Measurements from ENCODE around the gene CFTR. TPM values are rescaled to one million over a fixed set of nuclear protein-coding genes. Genes with fewer than 3 reads are reported as not detected.

Gene CFTR
- total RNA-seq, 1 donor from 2014 or later = 0.06 TPM

DNA sequence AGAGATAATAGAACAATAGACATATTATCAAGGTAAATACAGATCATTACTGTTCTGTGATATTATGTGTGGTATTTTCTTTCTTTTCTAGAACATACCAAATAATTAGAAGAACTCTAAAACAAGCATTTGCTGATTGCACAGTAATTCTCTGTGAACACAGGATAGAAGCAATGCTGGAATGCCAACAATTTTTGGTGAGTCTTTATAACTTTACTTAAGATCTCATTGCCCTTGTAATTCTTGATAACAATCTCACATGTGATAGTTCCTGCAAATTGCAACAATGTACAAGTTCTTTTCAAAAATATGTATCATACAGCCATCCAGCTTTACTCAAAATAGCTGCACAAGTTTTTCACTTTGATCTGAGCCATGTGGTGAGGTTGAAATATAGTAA is 185.5 kb downstream of the CFTR start:
- Histone ChIP-seq H3K36me3 (no peaks in the 10 kb centered on the region), H3K9ac (no peak overlapping the region), H3K9me3 (ENCODE audit: low read depth) (no peaks in the 10 kb centered on the region), H3K79me2 (ENCODE audit: low read depth) (no peaks in the 10 kb centered on the region), H3F3A (ENCODE audit: low read depth) (no peaks in the 10 kb centered on the region), H3K27ac (no peak overlapping the region), H3K27me3 (no peaks in the 10 kb centered on the region), H3K4me3 (no peak overlapping the region), H3K4me2 (no peak overlapping the region), H2AFZ (replicated peaks) (no peak overlapping the region), H4K20me1 (ENCODE audit: low read depth) (no peaks in the 10 kb centered on the region), H3K4me1 (no peaks in the 10 kb centered on the region)
- H3K27me3 Mint-ChIP-seq (ENCODE audit: insufficient read depth, low read depth) = no peaks in the 10 kb centered on the region
- TF ChIP-seq EZH2phosphoT487 (IDR thresholded peaks at IDR 0.05) = no peak
- TF ChIP-seq, protein P1, sequence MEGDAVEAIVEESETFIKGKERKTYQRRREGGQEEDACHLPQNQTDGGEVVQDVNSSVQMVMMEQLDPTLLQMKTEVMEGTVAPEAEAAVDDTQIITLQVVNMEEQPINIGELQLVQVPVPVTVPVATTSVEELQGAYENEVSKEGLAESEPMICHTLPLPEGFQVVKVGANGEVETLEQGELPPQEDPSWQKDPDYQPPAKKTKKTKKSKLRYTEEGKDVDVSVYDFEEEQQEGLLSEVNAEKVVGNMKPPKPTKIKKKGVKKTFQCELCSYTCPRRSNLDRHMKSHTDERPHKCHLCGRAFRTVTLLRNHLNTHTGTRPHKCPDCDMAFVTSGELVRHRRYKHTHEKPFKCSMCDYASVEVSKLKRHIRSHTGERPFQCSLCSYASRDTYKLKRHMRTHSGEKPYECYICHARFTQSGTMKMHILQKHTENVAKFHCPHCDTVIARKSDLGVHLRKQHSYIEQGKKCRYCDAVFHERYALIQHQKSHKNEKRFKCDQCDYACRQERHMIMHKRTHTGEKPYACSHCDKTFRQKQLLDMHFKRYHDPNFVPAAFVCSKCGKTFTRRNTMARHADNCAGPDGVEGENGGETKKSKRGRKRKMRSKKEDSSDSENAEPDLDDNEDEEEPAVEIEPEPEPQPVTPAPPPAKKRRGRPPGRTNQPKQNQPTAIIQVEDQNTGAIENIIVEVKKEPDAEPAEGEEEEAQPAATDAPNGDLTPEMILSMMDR (IDR thresholded peaks at IDR 0.05) = no peak
- TF ChIP-seq EZH2 (IDR thresholded peaks at IDR 0.05) = no peak
- no peaks in the 10 kb centered on the region for H3K9me3 Mint-ChIP-seq
- H3K36me3 Mint-ChIP-seq = no peaks in the 10 kb centered on the region
- peaks cover 4% of the 10 kb centered on the region for H3K4me1 Mint-ChIP-seq
- H3K4me3 Mint-ChIP-seq = no peak overlapping the region
- H3K27ac Mint-ChIP-seq = no peak overlapping the region
- no peak for DNase-seq (ENCODE audit: low spot score)

DNA sequence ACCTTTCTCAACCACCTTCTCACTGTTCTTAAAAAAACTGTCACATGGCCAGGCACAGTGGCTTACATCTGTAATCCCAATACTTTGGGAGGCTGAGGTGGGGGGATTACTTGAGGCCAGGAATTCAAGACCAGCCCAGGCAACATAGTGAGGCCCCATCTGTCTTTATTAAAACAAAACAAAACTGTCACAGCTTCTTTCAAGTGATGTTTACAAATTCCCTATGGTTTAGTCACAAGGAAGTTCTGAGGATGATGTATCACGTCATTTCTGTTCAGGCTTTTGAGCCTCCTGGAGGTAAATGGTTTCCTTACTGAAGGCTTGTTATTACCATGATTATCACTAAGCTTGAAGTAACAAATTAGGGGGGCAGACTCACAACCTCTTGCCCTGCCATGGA is 186.2 kb downstream of the CFTR start:
- no peak overlapping the region for H3K27ac Mint-ChIP-seq
- no peak for DNase-seq (ENCODE audit: low spot score)
- Histone ChIP-seq H3F3A (ENCODE audit: low read depth) (no peaks in the 10 kb centered on the region), H3K9ac (no peak overlapping the region), H3K4me3 (no peak overlapping the region), H2AFZ (replicated peaks) (no peak overlapping the region), H3K4me2 (no peak overlapping the region), H3K27me3 (no peaks in the 10 kb centered on the region), H3K27ac (no peak overlapping the region), H4K20me1 (ENCODE audit: low read depth) (no peaks in the 10 kb centered on the region), H3K4me1 (no peaks in the 10 kb centered on the region), H3K79me2 (ENCODE audit: low read depth) (no peaks in the 10 kb centered on the region), H3K36me3 (no peaks in the 10 kb centered on the region), H3K9me3 (ENCODE audit: low read depth) (no peaks in the 10 kb centered on the region)
- H3K36me3 Mint-ChIP-seq = no peaks in the 10 kb centered on the region
- TF ChIP-seq, protein P1 (IDR thresholded peaks at IDR 0.05) = no peak
- no peak for TF ChIP-seq EZH2 (IDR thresholded peaks at IDR 0.05)
- no peak for TF ChIP-seq EZH2phosphoT487 (IDR thresholded peaks at IDR 0.05)
- H3K4me3 Mint-ChIP-seq = no peak overlapping the region
- H3K4me1 Mint-ChIP-seq = peaks cover 4% of the 10 kb centered on the region
- no peaks in the 10 kb centered on the region for H3K27me3 Mint-ChIP-seq (ENCODE audit: insufficient read depth, low read depth)
- no peaks in the 10 kb centered on the region for H3K9me3 Mint-ChIP-seq

DNA sequence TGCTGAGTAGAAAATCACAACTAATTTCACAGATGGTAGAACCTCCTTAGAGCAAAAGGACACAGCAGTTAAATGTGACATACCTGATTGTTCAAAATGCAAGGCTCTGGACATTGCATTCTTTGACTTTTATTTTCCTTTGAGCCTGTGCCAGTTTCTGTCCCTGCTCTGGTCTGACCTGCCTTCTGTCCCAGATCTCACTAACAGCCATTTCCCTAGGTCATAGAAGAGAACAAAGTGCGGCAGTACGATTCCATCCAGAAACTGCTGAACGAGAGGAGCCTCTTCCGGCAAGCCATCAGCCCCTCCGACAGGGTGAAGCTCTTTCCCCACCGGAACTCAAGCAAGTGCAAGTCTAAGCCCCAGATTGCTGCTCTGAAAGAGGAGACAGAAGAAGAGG is 186.9 kb downstream of the CFTR start:
- Mint-ChIP-seq H3K27me3 (ENCODE audit: insufficient read depth, low read depth) (no peaks in the 10 kb centered on the region), H3K36me3 (no peaks in the 10 kb centered on the region), H3K27ac (no peak overlapping the region), H3K4me1 (peaks cover 4% of the 10 kb centered on the region), H3K9me3 (no peaks in the 10 kb centered on the region), H3K4me3 (no peak overlapping the region)
- no peaks in the 10 kb centered on the region for H3F3A ChIP-seq (ENCODE audit: low read depth)
- TF ChIP-seq EZH2 (IDR thresholded peaks at IDR 0.05) = no peak
- TF ChIP-seq EZH2phosphoT487 (IDR thresholded peaks at IDR 0.05) = no peak
- TF ChIP-seq, protein P1 (IDR thresholded peaks at IDR 0.05) = no peak
- H3K4me3 ChIP-seq = no peak overlapping the region
- H3K79me2 ChIP-seq (ENCODE audit: low read depth) = no peaks in the 10 kb centered on the region
- no peak overlapping the region for H3K27ac ChIP-seq
- no peak for DNase-seq (ENCODE audit: low spot score)
- no peaks in the 10 kb centered on the region for H3K9me3 ChIP-seq (ENCODE audit: low read depth)
- H3K27me3 ChIP-seq = no peaks in the 10 kb centered on the region
- H3K9ac ChIP-seq = no peak overlapping the region
- no peaks in the 10 kb centered on the region for H3K4me1 ChIP-seq
- no peak overlapping the region for H3K4me2 ChIP-seq
- no peaks in the 10 kb centered on the region for H3K36me3 ChIP-seq
- no peak overlapping the region for H2AFZ ChIP-seq (replicated peaks)
- H4K20me1 ChIP-seq (ENCODE audit: low read depth) = no peaks in the 10 kb centered on the region

Measured in neural progenitor cell (in vitro differentiated cells).